ENCODE data around the gene LTBP4.
A peak's percentile ranks its signal among the peaks of the same experiment; 100 is the strongest.

LTBP4 gene

GRCh38 chr19:40603389-40604170, 2.4 kb downstream of the LTBP4 start:
- TF ChIP-seq CTCF (IDR thresholded peaks at IDR 0.05): no peak

- no peak for TF ChIP-seq CTCF (IDR thresholded peaks at IDR 0.05)
These were observed 3.0 kb downstream of the LTBP4 start for GRCh38 chr19:40604171-40604646.

- no peak for TF ChIP-seq CTCF (IDR thresholded peaks at IDR 0.05)
These were observed 3.6 kb downstream of the LTBP4 start for GRCh38 chr19:40604647-40605215.

- peak; percentile 46 for TF ChIP-seq CTCF (IDR thresholded peaks at IDR 0.05)
These were observed 4.2 kb downstream of the LTBP4 start for GRCh38 chr19:40605216-40605971.

DNA sequence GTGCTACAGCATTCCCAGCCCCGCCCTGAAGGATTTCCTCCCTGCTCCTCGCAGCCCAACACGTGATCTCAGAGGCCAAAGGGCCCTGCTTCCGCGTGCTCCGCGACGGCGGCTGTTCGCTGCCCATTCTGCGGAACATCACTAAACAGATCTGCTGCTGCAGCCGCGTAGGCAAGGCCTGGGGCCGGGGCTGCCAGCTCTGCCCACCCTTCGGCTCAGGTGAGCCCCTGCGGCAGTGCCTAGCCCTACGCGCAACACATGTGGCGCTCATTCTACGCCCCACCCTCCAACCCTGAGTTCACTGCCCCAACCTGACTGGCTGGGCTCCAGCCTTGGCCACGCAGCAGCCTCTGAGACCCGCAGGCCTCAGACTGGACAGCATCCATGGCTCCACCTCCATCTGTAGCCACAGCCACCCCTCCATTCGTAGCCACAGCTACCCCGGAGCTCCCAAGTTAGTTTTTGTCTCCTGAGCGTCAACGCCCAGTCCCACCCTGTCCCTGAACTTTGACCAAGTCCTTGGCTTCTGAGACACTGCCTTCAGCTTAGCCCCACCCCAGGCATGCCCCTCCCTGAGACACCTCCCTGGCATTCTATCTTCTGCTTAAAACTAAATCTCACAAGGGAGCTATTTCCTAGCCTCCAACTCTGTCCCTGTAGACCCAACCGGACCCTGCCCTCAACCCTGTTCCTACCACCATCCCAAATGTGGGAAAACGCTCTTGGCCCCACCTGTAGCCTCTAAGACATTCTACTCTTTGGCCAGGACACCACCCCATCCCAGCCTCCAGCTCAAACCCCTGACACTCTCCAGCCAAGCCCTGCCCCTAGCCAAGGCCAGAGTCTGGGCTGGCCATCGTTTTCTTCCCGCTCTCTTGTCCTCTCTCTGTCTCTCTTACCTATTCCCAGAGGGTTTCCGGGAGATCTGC, 6.4 kb downstream of the LTBP4 start:
- no peak for TF ChIP-seq CTCF (IDR thresholded peaks at IDR 0.05)

DNA sequence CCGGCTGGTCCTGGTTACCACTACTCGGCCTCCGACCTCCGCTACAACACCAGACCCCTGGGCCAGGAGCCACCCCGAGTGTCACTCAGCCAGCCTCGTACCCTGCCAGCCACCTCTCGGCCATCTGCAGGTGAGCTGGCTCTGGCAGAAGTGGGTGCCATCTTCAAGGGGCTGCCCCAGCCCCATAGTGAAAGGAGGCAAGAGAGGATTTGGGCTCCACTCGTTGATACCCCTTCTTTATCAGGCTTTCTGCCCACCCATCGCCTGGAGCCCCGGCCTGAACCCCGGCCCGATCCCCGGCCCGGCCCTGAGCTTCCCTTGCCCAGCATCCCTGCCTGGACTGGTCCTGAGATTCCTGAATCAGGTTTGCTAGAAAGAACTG, 7.1 kb downstream of the LTBP4 start:
- TF ChIP-seq CTCF (IDR thresholded peaks at IDR 0.05): no peak

- no peak for TF ChIP-seq CTCF (IDR thresholded peaks at IDR 0.05)
These were observed 7.8 kb downstream of the LTBP4 start for GRCh38 chr19:40608957-40609356.
